GM12878 (cell line): ENCODE measurements around the gene SCYGR3. TPM values are rescaled to one million over a fixed set of nuclear protein-coding genes. Genes with fewer than 3 reads are reported as not detected.
A peak's percentile ranks its signal among the peaks of the same experiment; 100 is the strongest.

Experiments used
- ATAC-seq: fragments of 200-7000 bp; cut with Tn5 transposase; 3 replicates; pipeline ENCODE4 v1.9.1; 2020; ENCODE audit warnings: mild to moderate bottlenecking, moderate library complexity
- BruUV-seq: library from RNA; stranded (reverse); fragments of 400-500 nt; replicated peaks from 2 replicates; lab custom pipeline; 2021; lab: Mats Ljungman, UMichigan
- CTCF ChIA-PET: fragments of 300-600 bp; sonication (Branson Sonifier 250); formaldehyde crosslinking; extraction: SDS; loops from one replicate; lab custom pipeline; 2021; ENCODE audit warnings: inconsistent platforms; lab: Yijun Ruan, JAX
- POLR2A ChIA-PET: fragments of 350-600 bp; formaldehyde crosslinking; extraction: SDS; loops from one replicate; lab custom pipeline; 2021; ENCODE audit warnings: inconsistent platforms; lab: Charles Lee
- RAD21 ChIA-PET: fragments of 300-600 bp; sonication (Branson Sonifier 250); formaldehyde crosslinking; loops from one replicate; lab custom pipeline; 2023; ENCODE audit warnings: antibody characterized with exemption; ENCODE audit not compliant: unreplicated experiment; lab: Charles Lee
- SMC1A ChIA-PET: fragments of 300-600 bp; sonication (Branson Sonifier 250); formaldehyde crosslinking; loops from one replicate; lab custom pipeline; 2023; ENCODE audit not compliant: unreplicated experiment, uncharacterized antibody; lab: Charles Lee
- DNase-seq: peaks from one replicate; pipeline ENCODE4 v3.0.0-alpha.2; 2011; ENCODE audit warnings: low read depth, low spot score
- FAIRE-seq: peaks from 3 replicates; lab custom pipeline; 2011; peaks lifted over from hg19 to GRCh38; lab: Jason Lieb, UNC
- H2AFZ ChIP-seq: 2 replicates; pipeline ENCODE4 v1.6.0; 2011; ENCODE audit warnings: low read depth, low read length, control low read depth; ENCODE audit not compliant: control insufficient read depth
- H3K27ac ChIP-seq: 2 replicates; pipeline ENCODE4 v1.5.1; 2011; ENCODE audit warnings: control low read depth; ENCODE audit not compliant: control insufficient read depth, insufficient read depth
- H3K27me3 ChIP-seq, 2 experiments: replicated peaks in 1 of 2; 2 replicates each; pipeline versions ENCODE4 v1.6.0 to v1.6.1; 2011; ENCODE audit warnings: low read length in 1 of 2; ENCODE audit not compliant: control insufficient read depth in 2 of 2, insufficient read depth in 2 of 2
- H3K36me3 ChIP-seq, 2 experiments: 2 replicates each; pipeline ENCODE4 v1.5.1; 2011; ENCODE audit warnings: low read length in 1 of 2; ENCODE audit not compliant: control insufficient read depth in 2 of 2, insufficient read depth in 2 of 2
- H3K4me1 ChIP-seq: 2 replicates; pipeline ENCODE4 v1.6.1; 2011; ENCODE audit warnings: mild to moderate bottlenecking, low read length, moderate library complexity, mixed read lengths; ENCODE audit not compliant: control insufficient read depth, insufficient read depth
- H3K4me2 ChIP-seq: 2 replicates; pipeline ENCODE4 v1.6.0; 2011; ENCODE audit warnings: control low read depth; ENCODE audit not compliant: control insufficient read depth, insufficient read depth
- H3K4me3 ChIP-seq: fragments of 200-600 bp; sonication (generic); 2 replicates; pipeline ENCODE4 v1.5.1; 2016
- H3K79me2 ChIP-seq: 2 replicates; pipeline ENCODE4 v1.6.0; 2011; ENCODE audit warnings: low read length; ENCODE audit not compliant: control insufficient read depth, insufficient read depth
- H3K9ac ChIP-seq: 2 replicates; pipeline ENCODE4 v1.8.0; 2011; ENCODE audit warnings: low read length, control low read depth, mixed read lengths; ENCODE audit not compliant: control insufficient read depth, insufficient read depth
- H3K9me3 ChIP-seq: replicated peaks from 3 replicates; pipeline ENCODE4 v1.5.1; 2011; ENCODE audit warnings: mild to moderate bottlenecking, low read length; ENCODE audit not compliant: control insufficient read depth, insufficient read depth
- H4K20me1 ChIP-seq: 2 replicates; pipeline ENCODE4 v1.6.0; 2011; ENCODE audit not compliant: control insufficient read depth, insufficient read depth
- ATF3 ChIP-seq: IDR thresholded peaks from 2 replicates; pipeline ENCODE4 v1.6.1; 2011; ENCODE audit warnings: low read depth, mild to moderate bottlenecking, low read length, moderate library complexity, borderline replicate concordance; ENCODE audit errors: extremely low read depth
- BMI1 ChIP-seq: fragments of 450-650 bp; IDR thresholded peaks from 2 replicates; pipeline ENCODE4 v1.6.1; 2016; ENCODE audit warnings: mild to moderate bottlenecking, moderate library complexity, borderline replicate concordance
- CHD2 ChIP-seq: IDR thresholded peaks from 2 replicates; pipeline ENCODE4 v1.6.1; 2011; ENCODE audit warnings: low read depth, low read length, improper control_type of control experiment, borderline replicate concordance
- DPF2 ChIP-seq: fragments of 450-650 bp; IDR thresholded peaks from 2 replicates; pipeline ENCODE4 v1.6.1; 2017; ENCODE audit warnings: mild to moderate bottlenecking
- EED ChIP-seq: sonication (generic); IDR thresholded peaks from 2 replicates; pipeline ENCODE4 v1.6.1; 2016; ENCODE audit warnings: antibody characterized with exemption, low read depth
- EGR1 ChIP-seq, 2 experiments: IDR thresholded peaks; 1 replicate in 1 of 2; 2 replicates in 1 of 2; pipeline ENCODE4 v1.6.1; 2011 to 2012; ENCODE audit warnings: low read depth in 2 of 2, low read length in 2 of 2, borderline replicate concordance in 1 of 2, mild to moderate bottlenecking in 1 of 2, moderate library complexity in 1 of 2
- IKZF1 ChIP-seq: fragments of 450-650 bp; conservative IDR thresholded peaks from 2 replicates; pipeline ENCODE4 v1.6.1; 2017; ENCODE audit warnings: antibody characterized with exemption, mild to moderate bottlenecking
- JUND ChIP-seq: IDR thresholded peaks from 2 replicates; pipeline ENCODE4 v1.6.1; 2012; ENCODE audit warnings: low read depth, mild to moderate bottlenecking, low read length, improper control_type of control experiment, moderate library complexity
- KDM1A ChIP-seq: fragments of 200-600 bp; sonication (generic); IDR thresholded peaks from 2 replicates; pipeline ENCODE4 v1.6.1; 2016; ENCODE audit warnings: borderline replicate concordance
- NBN ChIP-seq: fragments of 450-650 bp; IDR thresholded peaks from 2 replicates; pipeline ENCODE4 v1.6.1; 2016
- NR2F1 ChIP-seq: fragments of 450-650 bp; conservative IDR thresholded peaks from 2 replicates; pipeline ENCODE4 v1.6.1; 2017; ENCODE audit warnings: mild to moderate bottlenecking
- PAX5 ChIP-seq: IDR thresholded peaks from 2 replicates; pipeline ENCODE4 v1.6.1; 2011; ENCODE audit warnings: low read depth, low read length, borderline replicate concordance
- RAD51 ChIP-seq: fragments of 450-650 bp; IDR thresholded peaks from 2 replicates; pipeline ENCODE4 v1.6.1; 2016; ENCODE audit warnings: moderate library complexity, mild to moderate bottlenecking, inconsistent platforms
- RBBP5 ChIP-seq: fragments of 200-600 bp; sonication (generic); conservative IDR thresholded peaks from 2 replicates; pipeline ENCODE4 v1.6.1; 2016
- RELA ChIP-seq: fragments of 450-650 bp; IDR thresholded peaks from 2 replicates; pipeline ENCODE4 v1.8.0; 2014; ENCODE audit warnings: borderline replicate concordance; ENCODE audit not compliant: partially characterized antibody
- RFX5 ChIP-seq: IDR thresholded peaks from 2 replicates; pipeline ENCODE4 v1.6.1; 2011; ENCODE audit warnings: low read depth, low read length, improper control_type of control experiment
- RUNX3 ChIP-seq: IDR thresholded peaks from 2 replicates; pipeline ENCODE4 v1.6.1; 2012; ENCODE audit warnings: low read length, inconsistent platforms
- SMC3 ChIP-seq: IDR thresholded peaks from 2 replicates; pipeline ENCODE4 v1.6.1; 2011; ENCODE audit warnings: low read length, improper control_type of control experiment, borderline replicate concordance
- TCF3 ChIP-seq: IDR thresholded peaks from 2 replicates; pipeline ENCODE4 v1.6.1; 2012; ENCODE audit warnings: low read depth, mild to moderate bottlenecking, low read length, borderline replicate concordance; ENCODE audit not compliant: insufficient read depth
- TCF7 ChIP-seq: IDR thresholded peaks from 2 replicates; pipeline ENCODE4 v1.6.1; 2014; ENCODE audit warnings: antibody characterized with exemption, borderline replicate concordance
- WGBS: methylation state at CpG from one replicate; pipeline ENCODE4 v1.1.6; 2016; ENCODE audit warnings: low lambda C conversion rate; ENCODE audit not compliant: insufficient replicate concordance, insufficient coverage; ENCODE audit errors: missing lambda C conversion rate; 5-methylcytosine and 5-hydroxymethylcytosine counted together
- in situ Hi-C: fragments of 300-500 bp; cut with MboI; formaldehyde crosslinking; loops from 9 replicates; pipeline ENCODE4 v1.14.3; 2018; ENCODE audit warnings: mixed read lengths
- intact Hi-C: fragments of 100-400 bp; cut with micrococcal nuclease; formaldehyde crosslinking; loops from one replicate; pipeline ENCODE4 v1.14.2; 2022; ENCODE audit not compliant: unreplicated experiment
- polyA plus RNA-seq, 11 experiments: library from polyadenylated mRNA; depleted of rRNA in 4 of 11; unstranded in 6 of 11; stranded (reverse) in 5 of 11; fragments of >200 nt; fragmentation: Nextera tagmentation in 4 of 11; fragmentation: Illumina TruSeq in 1 of 11; extraction: Ambion mirVana in 4 of 11; extraction: Trizol in 1 of 11; gene quantifications; 1 replicate in 1 of 11; 2 replicates in 10 of 11; pipeline versions ENCODE4 v1.2.1 to v1.2.3, GENCODE V29; 2011 to 2016; ENCODE audit warnings: inconsistent platforms in 2 of 11, missing spikeins in 2 of 11, low read depth in 1 of 11
- total RNA-seq, 4 experiments: library from RNA; depleted of rRNA in 3 of 4; stranded (reverse); fragments of >200 nt in 3 of 4; fragmentation: Illumina TruSeq in 1 of 4; extraction: Trizol in 1 of 4; gene quantifications; 2 replicates each; pipeline versions ENCODE4 v1.2.1 to v1.2.3, GENCODE V29; 2013 to 2021
- TF ChIP-seq, protein P1 (sequence below): fragments of 150-350 bp; IDR thresholded peaks from 2 replicates; pipeline ENCODE4 v1.6.1; 2016; ENCODE audit warnings: low read depth, low read length

Gene SCYGR3
- total and polyA plus RNA-seq, 10 of the 15 experiments (the other 5 are each of a cell fraction or from before 2014, with no cell fraction given), result not detected

DNA sequence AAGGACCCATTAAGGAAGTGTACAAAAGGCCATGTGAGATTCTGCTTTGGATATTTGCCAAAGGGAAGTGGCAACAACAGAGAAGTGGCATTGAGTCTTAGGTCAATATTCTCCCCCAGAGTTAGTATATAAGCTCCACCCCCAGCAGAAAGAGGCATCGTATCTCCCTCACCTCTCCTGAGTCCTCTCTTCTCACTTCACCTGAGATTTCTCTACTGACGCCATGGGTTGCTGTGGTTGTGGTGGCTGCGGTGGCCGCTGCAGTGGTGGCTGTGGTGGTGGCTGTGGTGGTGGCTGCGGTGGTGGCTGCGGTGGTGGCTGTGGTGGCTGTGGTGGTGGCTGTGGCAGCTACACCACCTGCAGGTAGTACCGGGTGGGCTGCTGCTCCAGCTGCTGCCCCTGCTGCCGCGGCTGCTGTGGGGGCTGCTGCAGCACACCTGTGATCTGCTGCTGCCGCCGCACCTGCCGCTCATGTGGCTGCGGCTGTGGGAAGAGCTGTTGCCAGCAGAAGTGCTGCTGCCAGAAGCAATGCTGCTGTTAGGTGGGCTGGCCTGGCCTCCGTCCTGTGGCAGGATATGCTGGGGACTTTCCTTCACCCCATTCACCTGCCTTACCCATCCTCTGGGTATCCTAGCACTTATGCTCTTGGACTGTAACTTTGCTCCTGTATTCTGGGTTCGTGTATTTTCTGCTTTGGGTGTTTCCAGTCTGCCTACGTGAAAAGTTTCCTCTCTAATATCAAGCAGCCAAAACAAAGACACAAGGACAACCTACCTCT lies 5.9 kb downstream of the SCYGR3 start:
- Histone ChIP-seq H4K20me1 (no peaks in the 10 kb centered on the region), H3K36me3 (no peaks in the 10 kb centered on the region), H3K27me3 (no peaks in the 10 kb centered on the region), H2AFZ (no peak overlapping the region), H3K79me2 (no peaks in the 10 kb centered on the region), H3K4me3 (no peak overlapping the region), H3K27ac (no peak overlapping the region), H3K9me3 (no peaks in the 10 kb centered on the region), H3K4me1 (peaks cover 3% of the 10 kb centered on the region; the same call in 1 of the 2 replicates), H3K9ac (no peak overlapping the region), H3K4me2 (0 out of 2 replicates have a peak overlapping the region, but pooled peaks have one; percentile 28)
- CTCF ChIA-PET, result interaction anchor here (0.7 to 1.9 kb wide), 9 partner anchors 20 to 262 kb away, joined by 3 to 8 read pairs (median 3); no protein-coding TSS in a partner anchor
- in situ Hi-C loops (no loop called here), intact Hi-C loops (no loop called here)
- POLR2A ChIA-PET, result interaction anchor here (0.5 to 1.3 kb wide), 3 partner anchors 16 to 1500 kb away, joined by 3 to 5 read pairs (median 3); no protein-coding TSS in a partner anchor
- no TSS peak for BruUV-seq
- no peak for FAIRE-seq
- SMC1A ChIA-PET, result interaction anchor here (0.6 to 1.5 kb wide), 4 partner anchors 49 to 197 kb away, joined by 3 to 5 read pairs (median 4); no protein-coding TSS in a partner anchor
- peak; percentile 84 for ATAC-seq
- 19% methylated on average over 16 of the region's 16 CpGs for WGBS
- peak; percentile 38 for DNase-seq
- RAD21 ChIA-PET, result interaction anchor here (0.6 to 1.4 kb wide), 5 partner anchors 34 to 203 kb away, joined by 3 to 6 read pairs (median 4); no protein-coding TSS in a partner anchor
- TF ChIP-seq EGR1 (IDR thresholded peaks at IDR 0.05; ENCODE audit: borderline replicate concordance in 1 of 2, low read depth in 2 of 2, low read length in 2 of 2) (0 out of 3 replicates have a peak, but pooled peaks of 1 of the 2 experiments have one; percentile 10), CHD2 (no peak), DPF2 (peak; percentile 81), IKZF1 (peak; percentile 74; the same call in 1 of the 2 replicates), SMC3 (no peak), RAD51 (no peak), RELA (no peak), RUNX3 (peak; percentile 94), JUND (no peak), NR2F1 (peak; percentile 40; the same call in 1 of the 2 replicates), BMI1 (no peak), NBN (no peak), PAX5 (peak; percentile 45; the same call in 1 of the 2 replicates), TCF7 (no peak), TCF3 (peak; percentile 92), RBBP5 (no peak), ATF3 (no peak), EED (peak; percentile 93), RFX5 (no peak), KDM1A (no peak)
- TF ChIP-seq, protein P1, sequence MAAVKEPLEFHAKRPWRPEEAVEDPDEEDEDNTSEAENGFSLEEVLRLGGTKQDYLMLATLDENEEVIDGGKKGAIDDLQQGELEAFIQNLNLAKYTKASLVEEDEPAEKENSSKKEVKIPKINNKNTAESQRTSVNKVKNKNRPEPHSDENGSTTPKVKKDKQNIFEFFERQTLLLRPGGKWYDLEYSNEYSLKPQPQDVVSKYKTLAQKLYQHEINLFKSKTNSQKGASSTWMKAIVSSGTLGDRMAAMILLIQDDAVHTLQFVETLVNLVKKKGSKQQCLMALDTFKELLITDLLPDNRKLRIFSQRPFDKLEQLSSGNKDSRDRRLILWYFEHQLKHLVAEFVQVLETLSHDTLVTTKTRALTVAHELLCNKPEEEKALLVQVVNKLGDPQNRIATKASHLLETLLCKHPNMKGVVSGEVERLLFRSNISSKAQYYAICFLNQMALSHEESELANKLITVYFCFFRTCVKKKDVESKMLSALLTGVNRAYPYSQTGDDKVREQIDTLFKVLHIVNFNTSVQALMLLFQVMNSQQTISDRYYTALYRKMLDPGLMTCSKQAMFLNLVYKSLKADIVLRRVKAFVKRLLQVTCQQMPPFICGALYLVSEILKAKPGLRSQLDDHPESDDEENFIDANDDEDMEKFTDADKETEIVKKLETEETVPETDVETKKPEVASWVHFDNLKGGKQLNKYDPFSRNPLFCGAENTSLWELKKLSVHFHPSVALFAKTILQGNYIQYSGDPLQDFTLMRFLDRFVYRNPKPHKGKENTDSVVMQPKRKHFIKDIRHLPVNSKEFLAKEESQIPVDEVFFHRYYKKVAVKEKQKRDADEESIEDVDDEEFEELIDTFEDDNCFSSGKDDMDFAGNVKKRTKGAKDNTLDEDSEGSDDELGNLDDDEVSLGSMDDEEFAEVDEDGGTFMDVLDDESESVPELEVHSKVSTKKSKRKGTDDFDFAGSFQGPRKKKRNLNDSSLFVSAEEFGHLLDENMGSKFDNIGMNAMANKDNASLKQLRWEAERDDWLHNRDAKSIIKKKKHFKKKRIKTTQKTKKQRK, result no peak
